Endothelial cell of umbilical vein (primary cell): ENCODE data around the gene SMC5. TPM values are rescaled to one million over a fixed set of nuclear protein-coding genes. Genes with fewer than 3 reads are reported as not detected.
A peak's percentile ranks its signal among the peaks of the same experiment; 100 is the strongest.

Source experiments
- BruUV-seq: library from RNA; stranded (reverse); fragments of 400-500 nt; replicated peaks from 2 replicates; lab custom pipeline; 2021; lab: Mats Ljungman, UMichigan
- CTCF ChIA-PET: fragments of 300-600, 350-600 bp; sonication (Branson Sonifier 250); formaldehyde crosslinking; loops from one replicate; lab custom pipeline; 2021; ENCODE audit warnings: antibody characterized with exemption, inconsistent platforms; lab: Charles Lee
- POLR2A ChIA-PET: fragments of 300-600, 350-600 bp; sonication (Branson Sonifier 250); formaldehyde crosslinking; loops from one replicate; lab custom pipeline; 2021; ENCODE audit warnings: antibody characterized with exemption, inconsistent platforms; lab: Charles Lee
- DNase-seq: peaks from one replicate; pipeline ENCODE4 v3.0.0-alpha.2; 2011; ENCODE audit warnings: low read depth, low spot score
- FAIRE-seq: peaks from 2 replicates; lab custom pipeline; 2011; peaks lifted over from hg19 to GRCh38; lab: Jason Lieb, UNC
- H2AFZ ChIP-seq: 2 replicates; pipeline ENCODE4 v1.6.0; 2012; ENCODE audit warnings: low read depth, low read length, control low read depth, inconsistent platforms
- H3K27ac ChIP-seq: 2 replicates; pipeline ENCODE4 v1.5.1; 2011; ENCODE audit warnings: low read depth, mild to moderate bottlenecking, control low read depth, low read length, moderate library complexity; ENCODE audit not compliant: insufficient read depth
- H3K27me3 ChIP-seq, 2 experiments: 2 replicates each; pipeline versions ENCODE4 v1.6.0 to v1.6.1; 2011; ENCODE audit warnings: low read length in 2 of 2, mixed read lengths in 1 of 2; ENCODE audit not compliant: control insufficient read depth in 2 of 2, insufficient read depth in 2 of 2
- H3K36me3 ChIP-seq, 2 experiments: 2 replicates in 1 of 2; 3 replicates in 1 of 2; pipeline ENCODE4 v1.5.1; 2011; ENCODE audit warnings: low read length in 2 of 2, mild to moderate bottlenecking in 1 of 2, moderate library complexity in 1 of 2; ENCODE audit not compliant: control insufficient read depth in 2 of 2, insufficient read depth in 2 of 2; ENCODE audit errors: extremely low read depth in 1 of 2
- H3K4me1 ChIP-seq: 3 replicates; pipeline ENCODE4 v1.5.1; 2011; ENCODE audit warnings: mild to moderate bottlenecking, low read length; ENCODE audit not compliant: control insufficient read depth, insufficient read depth; ENCODE audit errors: extremely low read depth
- H3K4me2 ChIP-seq: 2 replicates; pipeline ENCODE4 v1.6.1; 2011; ENCODE audit warnings: low read length, control low read depth, mixed read lengths; ENCODE audit not compliant: insufficient read depth
- H3K4me3 ChIP-seq, 3 experiments: fragments of 200-600 bp in 1 of 3; sonication (generic), shearing (Covaris generic) in 1 of 3; replicated peaks in 1 of 3; 2 replicates each; pipeline ENCODE4 v1.5.1; 2011 to 2016; ENCODE audit warnings: control low read depth in 3 of 3, low read length in 3 of 3, mild to moderate bottlenecking in 2 of 3, inconsistent platforms in 1 of 3, low read depth in 1 of 3, moderate library complexity in 1 of 3; ENCODE audit not compliant: insufficient read depth in 1 of 3
- H3K79me2 ChIP-seq: 2 replicates; pipeline ENCODE4 v1.6.0; 2012; ENCODE audit warnings: low read length, inconsistent platforms; ENCODE audit not compliant: control insufficient read depth, insufficient read depth
- H3K9ac ChIP-seq: replicated peaks from 2 replicates; pipeline ENCODE3; 2011; ENCODE audit warnings: low read length, control low read depth; ENCODE audit not compliant: insufficient read depth; ENCODE audit errors: extremely low read depth
- H3K9me1 ChIP-seq: replicated peaks from 3 replicates; pipeline ENCODE4 v1.6.0; 2011; ENCODE audit warnings: mild to moderate bottlenecking, low read length; ENCODE audit not compliant: control insufficient read depth, insufficient read depth; ENCODE audit errors: extremely low read depth
- H3K9me3 ChIP-seq: replicated peaks from 2 replicates; pipeline ENCODE4 v1.5.1; 2012; ENCODE audit warnings: low read length, inconsistent platforms; ENCODE audit not compliant: control insufficient read depth, insufficient read depth
- H4K20me1 ChIP-seq: replicated peaks from 2 replicates; pipeline ENCODE3; 2011; ENCODE audit warnings: mild to moderate bottlenecking, low read length; ENCODE audit not compliant: control insufficient read depth, insufficient read depth; ENCODE audit errors: extremely low read depth
- CTCF ChIP-seq, 2 donors: IDR thresholded peaks; 1 replicate in 1 of 2; 2 replicates in 1 of 2; pipeline ENCODE4 v1.5.1; 2011; ENCODE audit warnings: low read length in 2 of 2, mild to moderate bottlenecking in 2 of 2, moderate library complexity in 2 of 2, control low read depth in 1 of 2, inconsistent platforms in 1 of 2, low read depth in 1 of 2; ENCODE audit not compliant: insufficient read depth in 1 of 2; ENCODE audit errors: extremely low read depth in 1 of 2
- EZH2 ChIP-seq: IDR thresholded peaks from 2 replicates; pipeline ENCODE4 v1.6.1; 2012; ENCODE audit warnings: borderline replicate concordance, low read depth, mild to moderate bottlenecking, moderate library complexity, low read length, inconsistent platforms; ENCODE audit not compliant: severe bottlenecking
- FOS ChIP-seq: IDR thresholded peaks from 2 replicates; pipeline ENCODE4 v1.6.1; 2011; ENCODE audit warnings: mild to moderate bottlenecking, low read length, moderate library complexity, borderline replicate concordance; ENCODE audit not compliant: insufficient read depth
- GATA2 ChIP-seq: IDR thresholded peaks from 2 replicates; pipeline ENCODE4 v1.7.0; 2011; ENCODE audit warnings: low read depth, mild to moderate bottlenecking, moderate library complexity, mixed read lengths, low read length; ENCODE audit not compliant: insufficient read length, insufficient read depth
- JUN ChIP-seq: IDR thresholded peaks from 2 replicates; pipeline ENCODE4 v1.6.1; 2011; ENCODE audit warnings: borderline replicate concordance, low read depth; ENCODE audit not compliant: insufficient read length, insufficient read depth
- MAX ChIP-seq: IDR thresholded peaks from 2 replicates; pipeline ENCODE4 v1.6.1; 2011; ENCODE audit not compliant: insufficient read depth, insufficient read length
- MYC ChIP-seq: IDR thresholded peaks from one replicate; pipeline ENCODE4 v1.6.1; 2011; ENCODE audit warnings: mild to moderate bottlenecking, low read depth, low read length
- POLR2A ChIP-seq: IDR thresholded peaks from 2 replicates; pipeline ENCODE4 v1.6.1; 2012; ENCODE audit warnings: low read depth, mild to moderate bottlenecking, control low read depth, low read length
- POLR2AphosphoS5 ChIP-seq: IDR thresholded peaks from 2 replicates; pipeline ENCODE4 v1.6.1; 2012; ENCODE audit warnings: low read depth, mild to moderate bottlenecking, control low read depth, low read length, moderate library complexity; ENCODE audit not compliant: insufficient read depth
- dilution Hi-C: fragments of 300-500 bp; cut with MboI; formaldehyde crosslinking; loops from one replicate; pipeline ENCODE4 v1.15.0; 2019; ENCODE audit warnings: low sequenced_read_pairs; ENCODE audit not compliant: extremely low pct_ligation_motif_present
- intact Hi-C: fragments of 100-400 bp; cut with micrococcal nuclease; formaldehyde crosslinking; loops from one replicate; pipeline ENCODE4 v1.10.0; 2022
- polyA plus RNA-seq, 4 experiments: library from polyadenylated mRNA; depleted of rRNA in 3 of 4; stranded (reverse) in 3 of 4; unstranded in 1 of 4; fragments of >200 nt; gene quantifications; 2 replicates each; pipeline versions ENCODE4 v1.2.1 to v1.2.3, GENCODE V29; 2011 to 2012; ENCODE audit warnings: missing spikeins in 1 of 4
- total RNA-seq: library from RNA; stranded (reverse); gene quantifications from 2 replicates; pipeline ENCODE4 v1.2.3, GENCODE V29; 2021

Gene SMC5
- total and polyA plus RNA-seq, 2 donors (not counting 3 experiments of a cell fraction or from before 2014, with no cell fraction given) = 17.1 to 32.8 TPM

- H3K27me3 ChIP-seq = no peaks in the 10 kb centered on the region
- TF ChIP-seq POLR2AphosphoS5 = no peak
- peak in 1 of 2 donors; percentile 15 for TF ChIP-seq CTCF (IDR thresholded peaks at IDR 0.05; ENCODE audit: extremely low read depth in 1 of 2, insufficient read depth in 1 of 2, low read depth in 1 of 2, low read length in 2 of 2)
- dilution Hi-C loops (no loop called here), intact Hi-C loops (loop anchor here (5.0 kb wide), 1 partner anchor 50 kb away; no protein-coding TSS in a partner anchor)
- no peak overlapping the region for H3K4me3 ChIP-seq
- H3K27ac ChIP-seq = no peak overlapping the region
- peaks cover 0 to 2% of the 10 kb centered on the region in 2 experiments for H3K36me3 ChIP-seq
- no peaks in the 10 kb centered on the region for H3K9me3 ChIP-seq
- ChIA-PET POLR2A (no interaction called here), CTCF (interaction anchor here (0.8 to 4.3 kb wide), 11 partner anchors 7 to 210 kb away, joined by 3 to 26 read pairs (median 4); no protein-coding TSS in a partner anchor)
- FAIRE-seq (no peak), DNase-seq (peak; percentile 12)
- peaks cover 82% of the 10 kb centered on the region for H3K79me2 ChIP-seq
- peaks cover 32% of the 10 kb centered on the region for H3K4me1 ChIP-seq
- H4K20me1 ChIP-seq = no peaks in the 10 kb centered on the region
- H2AFZ ChIP-seq = no peak overlapping the region
- no peaks in the 10 kb centered on the region for H3K9me1 ChIP-seq
- no peak overlapping the region for H3K4me2 ChIP-seq
- no TSS peak for BruUV-seq
- H3K9ac ChIP-seq = no peak overlapping the region
Observed at GRCh38 chr9:70392189-70392588, 133.4 kb downstream of the SMC5 start.

- TF ChIP-seq MYC (no peak), GATA2 (no peak), EZH2 (no peak), CTCF (IDR thresholded peaks at IDR 0.05; ENCODE audit: extremely low read depth in 1 of 2, insufficient read depth in 1 of 2, low read depth in 1 of 2, low read length in 2 of 2) (no peak), FOS (no peak), POLR2AphosphoS5 (no peak), POLR2A (no peak), JUN (no peak), MAX (no peak)
- peaks cover 83% of the 10 kb centered on the region for H3K79me2 ChIP-seq
- H3K9ac ChIP-seq = no peak overlapping the region
- H2AFZ ChIP-seq = no peak overlapping the region
- dilution Hi-C loops (no loop called here), intact Hi-C loops (loop anchor here (5.0 kb wide), 1 partner anchor 51 kb away; no protein-coding TSS in a partner anchor)
- ChIA-PET CTCF (interaction anchor here (0.7 to 2.3 kb wide), 11 partner anchors 9 to 421 kb away, joined by 3 to 12 read pairs (median 3); no protein-coding TSS in a partner anchor), POLR2A (interaction anchor here (0.8 kb wide), 1 partner anchor 18 kb away, joined by 4 read pairs; no protein-coding TSS in a partner anchor)
- no peak for FAIRE-seq
- no TSS peak for BruUV-seq
- no peaks in the 10 kb centered on the region for H3K9me3 ChIP-seq
- H3K27ac ChIP-seq = no peak overlapping the region
- no peaks in the 10 kb centered on the region for H3K9me1 ChIP-seq
- no peaks in the 10 kb centered on the region for H3K36me3 ChIP-seq
- no peak for DNase-seq
- no peaks in the 10 kb centered on the region for H3K27me3 ChIP-seq
- no peaks in the 10 kb centered on the region for H4K20me1 ChIP-seq
- H3K4me1 ChIP-seq = peaks cover 32% of the 10 kb centered on the region
- H3K4me3 ChIP-seq = no peak overlapping the region
- no peak overlapping the region for H3K4me2 ChIP-seq
Observed at GRCh38 chr9:70392850-70393249, 134.1 kb downstream of the SMC5 start.
